GM21381 (cell line): ENCODE results near the gene LCA5.
"Not testable (repeated sequence)": the region's sequence is repeated elsewhere in the genome, so short reads cannot be mapped to it uniquely, and the experiment has no call there.

Source experiments
- ATAC-seq: cut with Tn5 transposase; IDR thresholded peaks from one replicate; pipeline ENCODE4 v1.9.1; 2021; ENCODE audit warnings: mild to moderate bottlenecking, moderate library complexity; ENCODE audit not compliant: unreplicated experiment

Gene LCA5

DNA sequence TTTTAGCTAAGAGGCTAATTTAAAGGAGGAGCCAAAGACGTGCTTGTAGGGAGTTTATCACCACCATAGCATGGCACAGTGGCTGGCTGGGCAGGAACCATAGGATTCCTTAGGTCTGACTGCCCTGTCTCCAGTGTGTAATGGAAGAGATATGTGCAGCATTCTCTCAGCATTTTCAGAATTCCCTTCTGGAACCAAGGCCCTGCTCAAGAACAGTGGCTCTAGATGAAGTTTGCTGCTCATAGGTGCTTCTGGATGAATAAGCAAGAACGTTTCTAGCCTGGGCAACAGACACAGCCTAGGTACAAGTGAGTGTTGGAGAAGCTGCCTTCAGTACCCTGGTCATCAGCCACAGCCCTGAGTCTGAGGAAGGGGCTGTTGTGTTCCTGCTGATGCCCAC is 69.1 kb downstream of the LCA5 start:
- ATAC-seq = no peak

DNA sequence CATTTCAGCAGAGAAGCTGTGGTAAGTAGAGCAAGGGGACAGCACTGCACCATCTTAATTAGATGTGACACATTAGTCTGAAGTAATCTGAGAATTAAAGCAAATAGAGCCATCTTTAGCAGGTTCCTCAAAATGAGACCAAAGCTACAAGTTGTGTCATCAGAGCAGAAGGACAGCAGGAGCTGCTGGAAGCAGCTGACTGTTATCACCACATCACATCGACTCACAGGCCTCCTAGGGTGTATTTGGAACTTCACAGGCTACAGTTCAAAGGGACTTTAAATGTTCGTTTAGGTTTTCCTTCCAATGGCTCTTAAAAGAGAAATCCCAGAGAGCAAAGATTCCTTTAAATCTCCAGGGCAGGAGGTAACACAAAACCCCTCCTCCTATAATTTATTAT is 69.5 kb downstream of the LCA5 start:
- no peak for ATAC-seq

DNA sequence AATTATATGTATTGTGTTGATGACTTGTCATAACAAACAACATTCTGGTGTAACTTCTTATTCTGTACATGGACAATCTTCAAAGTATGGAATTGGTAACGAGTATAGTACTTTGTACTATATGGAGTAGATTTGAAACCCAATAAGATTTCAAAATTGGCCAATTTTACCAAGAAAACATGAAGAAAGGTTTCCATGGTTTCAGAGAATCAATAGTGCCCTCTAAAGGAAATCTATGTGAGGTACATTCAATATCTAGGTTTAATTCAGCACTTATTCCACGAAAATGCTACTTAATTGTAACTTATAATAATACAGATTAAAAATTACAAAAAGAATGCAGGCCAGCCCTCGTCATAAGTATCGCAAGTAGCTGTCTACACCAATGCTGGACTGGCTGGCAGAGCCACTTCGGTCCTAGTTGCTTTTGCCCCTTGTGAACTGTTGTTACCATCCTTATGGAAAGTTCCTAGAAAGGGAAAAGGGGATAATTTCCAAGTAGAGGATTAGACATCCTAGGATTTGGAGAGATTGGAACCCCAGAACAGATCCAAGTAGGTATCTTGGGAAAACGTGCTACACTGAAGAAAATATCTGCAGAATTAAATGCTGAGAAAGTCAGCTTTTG is 70.9 kb downstream of the LCA5 start:
- ATAC-seq = no peak

- no peak for ATAC-seq
These were observed 71.8 kb downstream of the LCA5 start for GRCh38 chr6:79465381-79465780.

DNA sequence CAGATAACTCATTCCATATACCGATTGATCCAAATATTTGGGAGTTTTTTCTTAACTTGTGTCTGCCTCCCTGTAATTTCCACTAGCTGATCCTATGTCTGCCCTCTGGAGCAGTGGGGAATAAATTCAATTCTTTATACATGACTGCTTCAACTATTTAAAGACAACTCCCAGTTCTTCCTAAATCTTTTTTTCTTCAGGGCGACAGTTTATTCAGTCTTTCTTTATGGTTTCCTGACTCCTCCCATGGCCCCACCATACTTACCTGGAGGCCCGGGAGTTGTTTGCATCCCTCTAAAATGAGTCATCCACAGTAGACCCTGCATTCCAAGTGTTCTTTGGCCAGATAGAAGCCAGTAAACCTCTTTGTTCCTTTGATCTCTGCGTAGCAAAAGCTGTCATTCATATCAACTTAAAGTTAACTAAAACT is 73.6 kb downstream of the LCA5 start:
- no peak for ATAC-seq

- ATAC-seq = no peak
These were observed 76.0 kb downstream of the LCA5 start for GRCh38 chr6:79461205-79461604.

DNA sequence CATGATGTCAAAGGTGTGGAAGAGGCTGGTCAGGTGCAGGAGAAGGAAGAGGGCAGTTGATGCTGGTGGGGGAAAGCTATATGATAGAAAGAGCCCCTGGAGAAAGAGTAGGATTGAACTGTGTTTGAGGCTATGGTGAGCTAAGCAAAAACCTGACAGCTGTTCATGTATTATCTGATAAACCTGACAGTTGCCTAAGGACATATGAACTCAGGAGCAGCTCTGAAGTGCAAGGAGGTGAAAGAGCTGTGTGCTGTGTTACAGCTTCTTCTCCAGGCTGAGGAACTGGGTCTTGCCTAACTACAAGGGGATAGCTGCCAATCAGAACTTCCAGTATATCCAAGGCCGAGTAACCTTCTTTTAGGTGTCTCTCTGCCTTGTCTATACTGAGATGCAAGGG is 81.8 kb downstream of the LCA5 start:
- no peak for ATAC-seq

GRCh38 chr6:79453558-79454042 is 83.6 kb downstream of the LCA5 start:
- no peak for ATAC-seq

DNA sequence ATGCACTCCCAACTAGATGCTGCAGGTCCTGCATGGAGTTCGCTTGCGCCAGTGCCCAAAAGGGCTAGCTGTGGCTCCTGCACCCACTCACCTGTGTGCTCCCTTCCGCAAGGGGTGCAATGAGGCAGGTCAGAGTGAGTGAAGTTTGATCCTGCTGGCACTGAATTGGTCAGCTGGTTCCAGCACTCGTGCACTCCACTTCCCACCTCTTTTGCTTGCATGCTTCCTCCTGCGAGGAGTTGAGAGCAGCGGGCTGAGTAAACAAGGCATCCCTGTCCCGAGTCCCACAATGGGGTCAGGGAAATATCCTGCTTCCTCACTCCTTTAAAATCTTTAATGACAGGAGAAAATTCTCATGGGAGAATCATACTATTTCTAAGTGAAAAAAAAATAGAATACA is 86.2 kb downstream of the LCA5 start:
- ATAC-seq = no peak

DNA sequence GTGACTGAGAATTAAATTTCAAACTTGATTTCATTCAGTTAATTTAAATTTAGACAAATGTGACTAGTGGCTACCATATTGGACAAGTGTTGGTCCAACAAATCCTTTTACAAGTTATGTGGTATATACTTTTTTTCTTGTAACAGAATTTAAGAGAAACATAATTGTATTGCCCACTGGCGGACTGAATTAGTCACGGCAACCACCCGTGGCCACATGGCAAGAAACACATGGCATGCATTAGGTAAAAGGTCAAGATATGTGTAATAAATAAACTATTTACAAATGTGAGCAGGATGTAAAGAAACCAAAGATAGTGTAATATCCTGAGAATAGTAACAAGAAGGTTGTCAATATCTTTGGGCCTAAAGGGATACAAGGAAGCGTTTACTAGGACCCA is 91.2 kb downstream of the LCA5 start:
- ATAC-seq = no peak

- ATAC-seq = not testable (repeated sequence)
These were observed 93.4 kb downstream of the LCA5 start for GRCh38 chr6:79443876-79444275.

DNA sequence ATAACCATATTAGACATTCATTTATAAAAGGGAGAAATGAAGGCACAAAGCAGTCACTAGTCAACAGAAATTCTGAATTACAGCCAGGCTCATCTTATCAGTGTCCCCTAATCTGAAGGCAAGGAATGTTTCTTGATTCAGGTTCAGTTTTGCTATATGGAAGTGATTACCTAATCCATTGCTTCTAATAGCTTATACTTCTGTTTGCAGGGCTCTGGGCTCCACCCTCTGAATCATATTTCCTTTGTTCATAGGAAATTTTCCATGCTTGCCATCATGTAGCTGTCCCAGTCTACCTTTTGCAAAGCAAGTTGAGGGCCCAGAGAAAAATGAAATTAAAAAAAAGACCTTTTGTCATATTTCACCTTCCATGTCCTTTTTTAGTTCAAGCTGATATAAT is 96.0 kb downstream of the LCA5 start:
- ATAC-seq = no peak

DNA sequence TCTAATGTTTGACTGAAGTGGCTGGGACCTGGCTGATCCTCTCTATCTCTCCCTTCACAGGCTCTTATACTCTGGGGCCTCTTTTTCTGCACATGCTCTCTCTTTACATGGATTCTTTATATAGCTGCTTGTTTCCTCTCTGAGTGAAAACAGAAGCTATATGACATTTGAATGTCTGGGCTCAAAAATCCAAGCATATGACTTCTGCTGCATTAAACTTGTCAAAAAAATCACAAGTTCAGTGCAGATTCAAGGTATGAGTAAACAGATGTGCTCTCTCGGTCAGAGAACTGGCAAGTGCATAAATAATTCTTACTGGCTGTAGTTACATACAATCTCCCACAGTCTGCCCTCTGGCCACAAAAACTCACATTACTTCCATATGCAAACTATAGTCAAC is 96.6 kb downstream of the LCA5 start:
- no peak for ATAC-seq

DNA sequence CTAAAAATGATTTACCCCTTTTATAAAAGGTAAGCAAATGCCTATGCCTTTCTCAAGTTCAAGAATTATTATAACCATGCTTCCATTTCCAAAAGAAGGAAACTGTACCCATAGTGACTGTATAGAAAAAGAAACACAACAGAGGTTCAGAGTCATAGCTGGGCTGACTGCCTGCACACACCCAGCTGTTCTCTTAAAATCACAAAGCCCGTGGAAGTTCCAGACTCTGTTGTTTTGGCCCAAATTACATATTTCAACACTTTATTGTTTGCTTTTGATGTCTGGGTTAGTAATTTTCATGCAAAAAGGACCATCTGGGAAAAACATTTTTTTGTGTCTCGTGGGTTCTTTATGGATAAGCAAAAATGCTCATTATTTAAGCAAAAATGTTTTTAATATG is 99.2 kb downstream of the LCA5 start:
- ATAC-seq = no peak

DNA sequence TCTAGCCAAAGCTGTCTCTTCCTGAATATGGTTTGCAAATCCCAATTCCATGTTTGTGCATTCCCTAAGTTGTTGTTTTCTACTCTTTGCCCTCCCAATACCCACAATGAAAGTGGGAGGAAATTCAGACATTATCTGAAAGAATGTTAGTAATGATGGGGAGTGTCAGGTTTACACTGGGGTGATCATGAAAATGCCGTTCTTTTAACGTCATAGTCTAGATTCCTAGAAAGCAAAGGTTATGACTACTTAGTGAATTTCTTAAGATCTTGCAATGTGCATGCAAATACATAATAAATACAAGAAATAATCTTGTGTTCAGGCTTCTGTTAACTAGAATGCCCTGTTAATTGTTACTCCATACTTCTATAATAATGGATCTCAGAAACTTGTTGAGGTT is 101.0 kb downstream of the LCA5 start:
- no peak for ATAC-seq

DNA sequence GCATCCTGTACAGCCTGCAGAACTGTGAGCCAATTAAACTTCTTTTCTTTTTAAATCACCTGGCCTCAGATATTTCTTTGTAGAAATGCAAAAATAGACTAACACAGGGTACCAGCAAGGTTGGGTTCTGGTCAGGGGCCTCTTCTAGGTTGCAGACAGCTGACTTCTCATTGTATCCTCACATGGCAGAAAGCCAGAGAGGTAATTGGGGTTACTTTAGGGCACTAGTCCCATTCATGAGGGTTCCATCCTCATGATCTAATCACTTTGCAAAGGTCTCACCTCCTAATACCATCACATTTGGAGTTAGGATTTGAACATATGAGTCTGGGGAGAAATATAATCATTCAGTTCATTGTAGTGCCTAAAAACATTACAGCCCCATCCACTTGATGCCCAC is 101.5 kb downstream of the LCA5 start:
- no peak for ATAC-seq
